Suprapubic skin (tissue), 4 donors: ENCODE results near the gene SLC35A4. TPM values are rescaled to one million over a fixed set of nuclear protein-coding genes. Genes with fewer than 3 reads are reported as not detected.
"Not testable (repeated sequence)": the region's sequence is repeated elsewhere in the genome, so short reads cannot be mapped to it uniquely, and the experiment has no call there.

Experiments used
- DNase-seq, 2 donors: peaks; one replicate each; pipeline ENCODE4 v3.0.0-alpha.2; 2019; ENCODE audit warnings: low spot score in 2 of 2
- H3K27ac ChIP-seq: fragments of 200-600 bp; sonication (generic); one replicate; pipeline ENCODE4 v1.5.1; 2019
- H3K27me3 ChIP-seq: fragments of 200-600 bp; sonication (generic); one replicate; pipeline ENCODE4 v1.5.1; 2019
- H3K36me3 ChIP-seq: fragments of 200-600 bp; sonication (generic); one replicate; pipeline ENCODE4 v1.5.1; 2019
- H3K4me1 ChIP-seq: fragments of 200-600 bp; sonication (generic); one replicate; pipeline ENCODE4 v1.5.1; 2019
- H3K4me3 ChIP-seq: fragments of 200-600 bp; sonication (generic); one replicate; pipeline ENCODE4 v1.5.1; 2019; ENCODE audit warnings: mild to moderate bottlenecking
- H3K9me3 ChIP-seq: fragments of 200-600 bp; sonication (generic); one replicate; pipeline ENCODE4 v1.5.1; 2019
- EP300 ChIP-seq: sonication (generic); formaldehyde crosslinking; IDR thresholded peaks from one replicate; pipeline ENCODE4 v1.6.1; 2017; ENCODE audit warnings: antibody characterized with exemption
- POLR2A ChIP-seq, 2 donors: fragments of 450-650 bp; IDR thresholded peaks; one replicate each; pipeline ENCODE4 v1.6.1; 2017; ENCODE audit warnings: antibody characterized with exemption in 2 of 2, mild to moderate bottlenecking in 2 of 2, moderate library complexity in 2 of 2
- POLR2AphosphoS5 ChIP-seq, 3 donors: sonication (generic); formaldehyde crosslinking; IDR thresholded peaks; one replicate each; pipeline ENCODE4 v1.6.1; 2017; ENCODE audit warnings: antibody characterized with exemption in 3 of 3
- WGBS: methylation state at CpG from one replicate; pipeline ENCODE4 v1.1.5; 2018; 5-methylcytosine and 5-hydroxymethylcytosine counted together
- total RNA-seq, 4 donors: library from RNA; depleted of rRNA; stranded (reverse); fragments of >200 nt; gene quantifications; one replicate each; pipeline ENCODE4 v1.1.0, GENCODE V29; 2016
- TF ChIP-seq, protein P1 (sequence below), 2 donors: fragments of 200-600 bp in 1 of 2; fragments of 450-650 bp in 1 of 2; sonication (generic) in 1 of 2; IDR thresholded peaks; one replicate each; pipeline ENCODE4 v1.5.1; 2016 to 2019; ENCODE audit warnings: antibody characterized with exemption in 2 of 2, mild to moderate bottlenecking in 1 of 2, moderate library complexity in 1 of 2

The SLC35A4 gene
- total RNA-seq, 4 donors from 2014 or later = 30.7 to 85.0 (median 63.1) TPM

DNA sequence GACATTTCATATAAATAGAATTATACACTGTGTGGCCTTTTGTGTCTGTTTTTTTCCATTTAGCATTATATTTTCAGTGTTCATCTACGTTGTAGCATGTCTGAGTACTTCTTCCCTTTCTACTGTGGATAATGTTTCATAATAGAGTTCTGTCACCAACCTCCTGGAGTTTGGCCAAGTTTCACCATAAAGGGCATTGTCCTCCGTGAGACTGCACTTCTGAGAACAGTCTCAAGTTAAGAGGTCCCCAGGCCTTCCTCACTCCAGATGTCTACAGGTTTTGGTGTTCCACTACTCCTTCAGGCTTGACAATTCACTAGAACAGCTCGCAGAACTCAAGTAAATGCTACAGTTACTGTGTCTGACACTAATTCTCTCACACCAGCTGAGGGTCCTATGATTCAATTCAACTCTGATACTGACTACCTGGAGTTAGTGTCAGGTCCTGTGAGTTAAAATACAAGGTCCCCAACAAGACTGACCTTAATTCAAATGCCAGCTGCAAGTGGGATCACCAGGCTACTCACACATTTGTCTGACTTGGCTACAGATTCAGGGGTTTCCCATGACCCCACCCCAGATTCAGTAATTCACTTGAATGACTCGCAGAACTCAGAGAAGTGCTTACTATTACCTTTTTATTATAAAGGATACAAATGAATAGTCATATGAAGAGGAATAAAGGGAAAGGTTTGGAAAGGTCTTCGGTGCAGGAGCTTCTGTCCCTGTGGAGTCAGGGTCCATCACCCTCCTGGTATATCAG, 31.1 kb downstream of the SLC35A4 start:
- Histone ChIP-seq H3K36me3 (no peaks in the 10 kb centered on the region), H3K27me3 (no peaks in the 10 kb centered on the region), H3K27ac (peak overlapping the region; percentile 35), H3K4me1 (peaks cover 10% of the 10 kb centered on the region), H3K4me3 (no peak overlapping the region), H3K9me3 (no peaks in the 10 kb centered on the region)
- DNase-seq = no peak
- 64% methylated on average over 5 of the region's 5 CpGs for WGBS
- TF ChIP-seq POLR2A (IDR thresholded peaks at IDR 0.05) (no peak), EP300 (no peak), POLR2AphosphoS5 (IDR thresholded peaks at IDR 0.05) (no peak)
- TF ChIP-seq, protein P1, sequence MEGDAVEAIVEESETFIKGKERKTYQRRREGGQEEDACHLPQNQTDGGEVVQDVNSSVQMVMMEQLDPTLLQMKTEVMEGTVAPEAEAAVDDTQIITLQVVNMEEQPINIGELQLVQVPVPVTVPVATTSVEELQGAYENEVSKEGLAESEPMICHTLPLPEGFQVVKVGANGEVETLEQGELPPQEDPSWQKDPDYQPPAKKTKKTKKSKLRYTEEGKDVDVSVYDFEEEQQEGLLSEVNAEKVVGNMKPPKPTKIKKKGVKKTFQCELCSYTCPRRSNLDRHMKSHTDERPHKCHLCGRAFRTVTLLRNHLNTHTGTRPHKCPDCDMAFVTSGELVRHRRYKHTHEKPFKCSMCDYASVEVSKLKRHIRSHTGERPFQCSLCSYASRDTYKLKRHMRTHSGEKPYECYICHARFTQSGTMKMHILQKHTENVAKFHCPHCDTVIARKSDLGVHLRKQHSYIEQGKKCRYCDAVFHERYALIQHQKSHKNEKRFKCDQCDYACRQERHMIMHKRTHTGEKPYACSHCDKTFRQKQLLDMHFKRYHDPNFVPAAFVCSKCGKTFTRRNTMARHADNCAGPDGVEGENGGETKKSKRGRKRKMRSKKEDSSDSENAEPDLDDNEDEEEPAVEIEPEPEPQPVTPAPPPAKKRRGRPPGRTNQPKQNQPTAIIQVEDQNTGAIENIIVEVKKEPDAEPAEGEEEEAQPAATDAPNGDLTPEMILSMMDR (IDR thresholded peaks at IDR 0.05) = no peak

DNA sequence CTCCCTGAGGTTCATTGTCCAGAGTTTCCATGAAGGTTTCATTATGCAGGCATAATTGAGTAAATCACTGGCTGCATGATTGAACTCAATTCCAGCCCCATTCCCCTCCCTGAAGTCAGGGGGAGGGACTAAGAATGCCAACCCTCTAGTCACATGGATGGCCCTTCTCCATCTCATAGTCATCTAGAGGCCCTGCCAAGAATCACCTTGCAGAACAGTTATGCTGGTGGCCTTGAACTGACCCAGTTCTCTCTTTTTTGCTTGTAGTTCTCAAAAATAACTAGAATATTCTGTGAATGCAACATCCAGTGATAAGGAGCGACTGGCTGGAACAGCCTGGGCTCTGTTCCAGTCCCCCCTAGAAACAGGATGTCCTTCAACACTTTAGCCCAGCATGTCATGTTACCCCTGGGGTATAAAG, 31.7 kb downstream of the SLC35A4 start:
- no peaks in the 10 kb centered on the region for H3K9me3 ChIP-seq
- no peaks in the 10 kb centered on the region for H3K27me3 ChIP-seq
- no peaks in the 10 kb centered on the region for H3K36me3 ChIP-seq
- no peak for DNase-seq
- H3K27ac ChIP-seq = peak overlapping the region; percentile 35
- 75% methylated on average over 1 of the region's 1 CpG for WGBS
- TF ChIP-seq, protein P1 (IDR thresholded peaks at IDR 0.05) = no peak
- TF ChIP-seq POLR2A (IDR thresholded peaks at IDR 0.05) (no peak), POLR2AphosphoS5 (IDR thresholded peaks at IDR 0.05) (no peak), EP300 (no peak)
- no peak overlapping the region for H3K4me3 ChIP-seq
- H3K4me1 ChIP-seq = peaks cover 10% of the 10 kb centered on the region

DNA sequence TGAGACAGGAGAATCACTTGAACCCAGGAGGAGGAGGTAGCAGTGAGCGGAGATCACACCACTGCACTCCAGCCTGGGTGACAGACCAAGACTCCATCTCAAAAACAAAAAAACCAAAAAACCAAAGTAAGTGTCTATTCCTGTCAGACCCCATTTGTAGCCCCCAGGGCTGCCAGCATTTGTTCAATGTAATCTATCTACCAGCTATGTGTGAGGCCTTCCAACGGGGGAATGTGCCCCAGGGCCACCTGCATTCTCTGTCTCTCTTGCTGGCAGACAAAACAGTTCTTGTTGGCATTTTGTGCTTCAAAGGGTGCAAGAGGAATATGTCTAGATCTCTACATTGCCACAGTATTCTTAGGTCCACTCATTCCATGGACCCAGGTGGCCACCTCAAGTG, 34.2 kb downstream of the SLC35A4 start:
- 75% methylated on average over 2 of the region's 2 CpGs for WGBS
- TF ChIP-seq, protein P1 (IDR thresholded peaks at IDR 0.05) = no peak
- TF ChIP-seq POLR2A (IDR thresholded peaks at IDR 0.05) (no peak), EP300 (no peak), POLR2AphosphoS5 (IDR thresholded peaks at IDR 0.05) (no peak)
- Histone ChIP-seq H3K27ac (no peak overlapping the region), H3K36me3 (no peaks in the 10 kb centered on the region), H3K4me1 (peaks cover 10% of the 10 kb centered on the region), H3K27me3 (no peaks in the 10 kb centered on the region), H3K4me3 (no peak overlapping the region), H3K9me3 (no peaks in the 10 kb centered on the region)
- DNase-seq = no peak

DNA sequence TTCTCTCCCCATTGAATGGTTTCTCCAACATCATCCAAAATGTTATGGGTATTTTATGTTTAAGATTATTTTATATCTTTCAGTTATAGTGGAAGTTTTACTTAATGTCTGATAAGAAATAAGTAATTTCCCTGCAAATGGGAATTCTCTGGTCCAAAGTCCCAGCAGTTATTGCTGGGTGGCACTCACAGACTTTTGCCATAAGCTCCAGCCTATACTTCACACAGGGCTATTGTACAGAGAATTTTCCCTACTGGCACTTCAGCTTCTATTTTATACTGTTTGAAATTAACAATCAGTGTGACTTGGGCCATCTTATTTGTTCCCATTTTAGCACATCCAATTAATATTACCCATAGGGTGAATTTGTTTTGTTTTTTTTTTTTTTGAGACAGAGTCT, 35.5 kb downstream of the SLC35A4 start:
- TF ChIP-seq POLR2AphosphoS5 (IDR thresholded peaks at IDR 0.05) = no peak
- no peak for TF ChIP-seq POLR2A (IDR thresholded peaks at IDR 0.05)
- TF ChIP-seq EP300 = no peak
- TF ChIP-seq, protein P1 (IDR thresholded peaks at IDR 0.05) = no peak
- no peak overlapping the region for H3K4me3 ChIP-seq
- no peaks in the 10 kb centered on the region for H3K27me3 ChIP-seq
- no peak overlapping the region for H3K27ac ChIP-seq
- H3K4me1 ChIP-seq = peaks cover 10% of the 10 kb centered on the region
- H3K36me3 ChIP-seq = no peaks in the 10 kb centered on the region
- no peak for DNase-seq
- no peaks in the 10 kb centered on the region for H3K9me3 ChIP-seq

DNA sequence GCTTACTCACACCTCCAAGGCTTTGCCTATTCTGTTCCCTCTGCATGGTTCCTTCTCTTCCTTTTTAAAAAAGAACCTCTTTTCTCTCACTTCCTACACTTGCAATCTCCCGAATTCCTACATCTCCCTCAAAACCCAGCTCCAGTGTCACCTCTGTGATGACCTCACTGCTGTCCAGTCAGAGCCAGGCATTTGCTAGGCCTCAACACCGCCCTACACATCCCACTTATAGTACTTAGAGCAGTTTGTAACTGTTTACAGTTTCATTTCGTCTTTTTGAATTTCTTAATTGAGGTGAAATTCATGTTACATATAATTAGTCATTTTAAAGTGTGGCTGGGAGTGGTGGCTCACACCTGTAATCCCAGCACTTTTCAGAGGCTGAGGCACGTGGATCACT, 37.5 kb downstream of the SLC35A4 start:
- Histone ChIP-seq H3K27me3 (no peaks in the 10 kb centered on the region), H3K36me3 (no peaks in the 10 kb centered on the region), H3K4me3 (no peak overlapping the region), H3K4me1 (no peaks in the 10 kb centered on the region), H3K27ac (no peak overlapping the region), H3K9me3 (no peaks in the 10 kb centered on the region)
- DNase-seq = no peak
- WGBS = 78% methylated on average over 4 of the region's 4 CpGs
- TF ChIP-seq POLR2A (IDR thresholded peaks at IDR 0.05) (no peak), EP300 (no peak), POLR2AphosphoS5 (IDR thresholded peaks at IDR 0.05) (no peak)
- TF ChIP-seq, protein P1 (IDR thresholded peaks at IDR 0.05) = no peak

DNA sequence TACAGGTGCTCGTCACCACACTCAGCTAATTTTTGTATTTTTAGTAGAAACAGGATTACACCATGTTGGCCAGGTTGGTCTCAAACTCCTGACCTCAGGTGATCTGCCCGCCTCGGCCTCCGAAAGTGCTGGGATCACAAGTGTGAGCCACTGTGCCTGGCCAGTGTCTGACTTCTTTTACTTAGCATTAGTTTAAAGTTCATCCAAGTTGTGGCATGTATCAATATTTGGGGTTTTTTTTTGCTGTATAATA, 38.7 kb downstream of the SLC35A4 start:
- 93% methylated on average over 4 of the region's 4 CpGs for WGBS
- H3K9me3 ChIP-seq, H3K4me1 ChIP-seq, DNase-seq, H3K36me3 ChIP-seq, H3K27me3 ChIP-seq, H3K27ac ChIP-seq, H3K4me3 ChIP-seq: not testable (repeated sequence)
